DOHH2 (cell line): ENCODE measurements around the gene TP63.

Experiments used
- EZH2phosphoT487 ChIP-seq: fragments of 200-600 bp; sonication (generic); IDR thresholded peaks from 2 replicates; pipeline ENCODE4 v1.6.1; 2017; ENCODE audit warnings: borderline replicate concordance, mild to moderate bottlenecking, antibody characterized with exemption, low read length, moderate library complexity, mixed read lengths
- TF ChIP-seq, protein P1 (sequence below): fragments of 200-600 bp; sonication (generic); IDR thresholded peaks from one replicate; pipeline ENCODE4 v1.5.1; 2014; ENCODE audit warnings: antibody characterized with exemption, mild to moderate bottlenecking, low read depth, low read length; ENCODE audit not compliant: poor library complexity, severe bottlenecking

DNA sequence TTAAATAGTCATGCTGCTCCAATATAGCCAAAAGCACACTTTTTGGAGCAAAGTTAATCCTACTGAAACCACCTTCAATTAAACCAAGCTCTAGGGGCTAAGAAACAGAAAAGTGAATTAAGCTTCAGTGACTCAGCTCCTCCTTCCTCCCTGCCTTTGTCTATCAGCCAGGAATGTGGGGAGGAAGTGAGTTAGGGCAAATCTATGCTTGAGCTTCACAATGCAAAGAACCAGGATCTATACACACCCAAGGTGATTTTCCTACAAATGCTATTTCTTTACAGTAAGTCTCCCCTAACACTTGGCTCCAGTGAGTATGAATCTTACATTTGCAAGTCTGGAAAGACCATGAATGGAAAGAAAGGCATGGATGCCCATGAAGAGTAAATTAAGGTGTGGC is 277.5 kb downstream of the TP63 start:
- TF ChIP-seq, protein P1, sequence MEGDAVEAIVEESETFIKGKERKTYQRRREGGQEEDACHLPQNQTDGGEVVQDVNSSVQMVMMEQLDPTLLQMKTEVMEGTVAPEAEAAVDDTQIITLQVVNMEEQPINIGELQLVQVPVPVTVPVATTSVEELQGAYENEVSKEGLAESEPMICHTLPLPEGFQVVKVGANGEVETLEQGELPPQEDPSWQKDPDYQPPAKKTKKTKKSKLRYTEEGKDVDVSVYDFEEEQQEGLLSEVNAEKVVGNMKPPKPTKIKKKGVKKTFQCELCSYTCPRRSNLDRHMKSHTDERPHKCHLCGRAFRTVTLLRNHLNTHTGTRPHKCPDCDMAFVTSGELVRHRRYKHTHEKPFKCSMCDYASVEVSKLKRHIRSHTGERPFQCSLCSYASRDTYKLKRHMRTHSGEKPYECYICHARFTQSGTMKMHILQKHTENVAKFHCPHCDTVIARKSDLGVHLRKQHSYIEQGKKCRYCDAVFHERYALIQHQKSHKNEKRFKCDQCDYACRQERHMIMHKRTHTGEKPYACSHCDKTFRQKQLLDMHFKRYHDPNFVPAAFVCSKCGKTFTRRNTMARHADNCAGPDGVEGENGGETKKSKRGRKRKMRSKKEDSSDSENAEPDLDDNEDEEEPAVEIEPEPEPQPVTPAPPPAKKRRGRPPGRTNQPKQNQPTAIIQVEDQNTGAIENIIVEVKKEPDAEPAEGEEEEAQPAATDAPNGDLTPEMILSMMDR, result no peak
- TF ChIP-seq EZH2phosphoT487, result no peak
